CD4-positive, alpha-beta T cell treated with Interleukin-12 subunit alpha and Interleukin-12 subunit beta, for 1 hour (primary cell): ENCODE measurements around the gene ATP2A1.
"Not testable (repeated sequence)": the region's sequence is repeated elsewhere in the genome, so short reads cannot be mapped to it uniquely, and the experiment has no call there.

Experiments used
- DNase-seq: peaks from one replicate; pipeline ENCODE4 v3.0.0-alpha.2; 2020

Gene ATP2A1

GRCh38 chr16:28913946-28914724, 35.8 kb downstream of the ATP2A1 start:
- no peak for DNase-seq

GRCh38 chr16:28915181-28915580, 36.9 kb downstream of the ATP2A1 start:
- DNase-seq = no peak

- DNase-seq = no peak
These were observed 38.8 kb downstream of the ATP2A1 start for GRCh38 chr16:28917095-28917494.

- no peak for DNase-seq
These were observed 40.4 kb downstream of the ATP2A1 start for GRCh38 chr16:28918698-28919097.

GRCh38 chr16:28923231-28923587, 44.9 kb downstream of the ATP2A1 start:
- no peak for DNase-seq

GRCh38 chr16:28923652-28924398, 45.5 kb downstream of the ATP2A1 start:
- no peak for DNase-seq

- DNase-seq = no peak
These were observed 46.1 kb downstream of the ATP2A1 start for GRCh38 chr16:28924399-28924761.

GRCh38 chr16:28924762-28925385, 46.6 kb downstream of the ATP2A1 start, which contains the start of gene RABEP2:
Gene RABEP2 (minus strand): TSS chr16:28925238. CDS start chr16:28925163, 75 bp downstream.
- DNase-seq = peak; percentile 95

- DNase-seq = peak; percentile 84
These were observed 47.3 kb downstream of the ATP2A1 start for GRCh38 chr16:28925386-28926228.

GRCh38 chr16:28926284-28926683, 48.0 kb downstream of the ATP2A1 start:
- not testable (repeated sequence) for DNase-seq

GRCh38 chr16:28927815-28928214, 49.5 kb downstream of the ATP2A1 start:
- no peak for DNase-seq

- no peak for DNase-seq
These were observed 51.9 kb downstream of the ATP2A1 start for GRCh38 chr16:28930203-28930602.

GRCh38 chr16:28930652-28931051, 52.4 kb downstream of the ATP2A1 start:
- no peak for DNase-seq

- DNase-seq = no peak
These were observed 53.5 kb downstream of the ATP2A1 start, which contains the start of gene CD19 for GRCh38 chr16:28931801-28932225. Gene CD19 (plus strand): TSS chr16:28931971. CDS start chr16:28932001, 30 bp downstream.

GRCh38 chr16:28932339-28933141, 54.3 kb downstream of the ATP2A1 start:
- DNase-seq = no peak

- no peak for DNase-seq
These were observed 54.9 kb downstream of the ATP2A1 start for GRCh38 chr16:28933171-28933570.

GRCh38 chr16:28935346-28935745, 57.1 kb downstream of the ATP2A1 start:
- DNase-seq = no peak

- DNase-seq = peak; percentile 89
These were observed 57.9 kb downstream of the ATP2A1 start for GRCh38 chr16:28935924-28936783.

GRCh38 chr16:28936784-28937155, 58.5 kb downstream of the ATP2A1 start:
- no peak for DNase-seq

- DNase-seq = no peak
These were observed 59.1 kb downstream of the ATP2A1 start for GRCh38 chr16:28937222-28937876.
